Activated CD4-positive, alpha-beta T cell treated with anti-CD3 and anti-CD28 coated beads, Interleukin-2, amount 50 U/mL, for 16 hours (primary cell): ENCODE data around the gene NDUFAB1.
"Not testable (repeated sequence)": the region's sequence is repeated elsewhere in the genome, so short reads cannot be mapped to it uniquely, and the experiment has no call there.

Experiments
- DNase-seq: peaks from one replicate; pipeline ENCODE4 v3.0.0-alpha.2; 2020

Gene NDUFAB1

DNA sequence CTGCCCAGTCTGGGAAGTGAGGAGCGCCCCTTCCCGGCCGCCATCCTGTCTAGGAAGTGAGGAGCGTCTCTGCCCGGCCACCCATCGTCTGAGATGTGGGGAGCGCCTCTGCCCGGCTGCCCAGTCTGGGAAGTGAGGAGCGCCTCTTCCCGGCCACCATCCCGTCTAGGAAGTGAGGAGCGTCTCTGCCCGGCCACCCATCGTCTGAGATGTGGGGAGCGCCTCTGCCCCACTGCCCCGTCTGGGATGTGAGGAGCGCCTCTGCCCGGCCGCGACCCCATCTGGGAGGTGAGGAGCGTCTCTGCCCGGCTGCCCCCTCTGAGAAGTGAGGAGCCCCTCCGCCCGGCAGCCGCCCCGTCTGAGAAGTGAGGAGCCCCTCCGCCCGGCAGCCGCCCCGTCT is 12.8 kb downstream of the NDUFAB1 start:
- not testable (repeated sequence) for DNase-seq

DNA sequence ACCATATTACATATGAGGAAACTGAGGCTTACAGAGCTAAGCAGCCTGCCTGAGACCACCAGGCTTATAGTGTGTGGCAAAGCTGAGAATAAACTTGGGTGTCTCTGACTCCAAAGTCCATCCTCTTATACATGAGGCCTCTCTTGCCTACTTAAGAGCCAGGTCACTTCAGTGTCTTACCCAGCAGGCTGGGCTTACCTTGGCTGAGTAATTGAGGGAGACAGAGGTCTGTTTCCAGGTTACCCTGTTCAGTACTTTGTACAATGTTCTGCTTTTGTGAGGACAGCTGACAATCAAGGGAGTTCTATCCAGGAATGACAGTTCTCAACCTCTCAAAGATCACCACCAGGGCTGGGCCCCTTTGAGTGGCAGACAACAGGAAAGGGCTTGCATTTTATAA is 14.4 kb downstream of the NDUFAB1 start:
- DNase-seq: no peak

DNA sequence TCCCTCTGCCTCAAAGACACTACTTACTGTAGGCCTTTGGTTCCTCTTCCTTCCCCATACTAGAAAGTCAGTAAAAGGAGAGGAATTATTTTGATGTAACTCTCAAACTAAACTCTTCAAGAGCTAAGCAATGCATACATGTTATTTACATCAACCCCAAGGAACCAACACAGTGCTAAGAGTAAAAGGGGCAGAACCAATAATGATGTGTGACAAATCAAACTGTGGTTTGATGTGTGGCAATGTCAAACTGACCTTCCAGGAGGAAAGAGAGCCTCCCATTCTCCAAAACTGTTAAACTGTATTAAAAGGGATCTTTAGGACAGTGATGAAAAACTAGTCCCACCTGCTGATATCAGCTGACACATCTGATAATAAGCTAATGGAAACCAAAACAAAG is 15.7 kb downstream of the NDUFAB1 start:
- DNase-seq: no peak

DNA sequence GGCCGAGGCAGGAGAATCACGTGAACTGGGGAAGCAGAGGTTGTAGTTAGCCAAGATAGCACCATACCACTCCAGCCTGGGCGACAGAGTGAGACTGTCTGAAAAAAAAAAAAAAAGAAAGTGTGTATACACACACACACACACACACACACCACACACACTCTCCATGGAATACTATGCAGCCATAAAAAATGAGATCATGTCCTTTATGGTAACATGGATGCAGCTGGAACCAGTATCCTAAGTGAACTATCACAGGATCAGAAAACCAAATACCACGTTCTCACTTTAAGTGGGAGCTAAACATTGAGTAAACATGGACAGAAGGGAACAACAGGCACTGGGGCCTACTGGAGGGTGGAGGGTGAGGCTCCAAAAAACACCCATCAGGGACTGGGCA is 16.7 kb downstream of the NDUFAB1 start:
- no peak for DNase-seq

DNA sequence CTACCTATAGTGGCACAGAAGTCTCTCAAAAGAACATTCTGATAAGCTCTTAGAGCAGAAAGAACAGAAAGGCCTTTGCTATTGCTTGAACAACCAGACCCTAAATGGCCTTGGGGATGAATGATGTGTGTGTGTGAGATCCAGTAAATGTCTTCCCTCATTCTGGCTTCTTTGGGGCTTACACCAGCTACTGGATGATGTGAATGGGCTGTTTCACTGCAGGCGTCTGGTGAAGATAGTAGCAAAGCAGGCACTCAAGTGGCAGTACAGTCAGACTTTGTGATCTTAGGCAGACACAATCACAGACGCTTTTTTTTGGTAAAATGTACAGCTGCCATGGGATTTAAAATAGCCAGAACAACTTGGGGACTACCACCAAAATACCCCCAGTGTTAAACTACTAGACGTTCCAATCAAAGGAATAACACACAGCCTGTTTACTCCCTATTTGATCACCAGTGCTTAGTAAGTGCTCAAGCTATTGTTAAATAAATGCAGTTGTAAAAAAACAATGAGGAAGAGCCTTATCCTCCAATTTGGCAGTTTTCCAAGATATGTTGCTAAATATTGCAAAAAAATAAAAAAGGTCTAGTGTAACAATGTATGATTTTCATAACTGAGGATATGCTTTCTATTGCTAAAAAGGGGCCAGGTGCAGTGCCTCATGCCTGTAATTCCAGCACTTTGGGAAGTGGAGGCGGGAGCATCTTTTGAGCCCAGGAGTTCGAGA is 17.9 kb downstream of the NDUFAB1 start:
- DNase-seq: no peak

DNA sequence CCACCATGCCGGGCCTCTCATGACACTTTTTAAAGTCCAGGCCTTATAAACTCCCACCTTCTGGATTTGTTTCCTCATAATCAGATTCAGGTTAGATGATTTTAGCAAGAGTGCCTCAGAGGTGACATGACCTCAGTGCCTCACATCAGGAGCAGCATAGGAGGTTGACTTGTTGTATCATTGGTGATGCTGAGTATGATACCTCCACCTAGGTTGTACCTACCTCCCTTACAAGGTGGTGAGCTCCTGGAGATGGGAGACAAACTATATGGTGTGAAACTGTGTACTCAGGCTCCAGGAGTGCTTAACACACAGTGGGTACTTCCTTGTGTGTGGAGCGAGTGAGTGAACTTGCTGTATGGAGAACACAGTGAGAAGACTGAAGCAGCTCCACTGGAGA is 18.6 kb downstream of the NDUFAB1 start:
- DNase-seq: no peak

DNA sequence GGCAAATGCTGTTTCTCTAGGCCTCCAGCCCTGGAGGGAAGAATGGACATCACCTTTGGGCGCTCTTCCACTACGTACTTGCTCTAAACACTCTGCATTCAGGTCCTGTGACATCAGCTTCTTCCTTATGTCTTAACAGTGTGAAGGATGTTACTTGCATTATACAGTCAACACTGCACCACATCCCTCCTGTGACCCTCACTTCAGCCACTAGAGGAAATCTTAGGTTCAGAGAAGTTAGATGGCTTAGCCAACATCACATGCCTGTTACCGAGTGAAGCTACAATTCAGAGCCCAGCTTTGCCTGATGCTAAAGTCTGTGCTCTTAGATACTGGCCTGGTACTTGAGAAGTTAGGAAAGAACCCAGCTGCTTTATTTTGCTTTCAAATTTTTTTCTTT is 20.3 kb downstream of the NDUFAB1 start:
- DNase-seq: no peak

DNA sequence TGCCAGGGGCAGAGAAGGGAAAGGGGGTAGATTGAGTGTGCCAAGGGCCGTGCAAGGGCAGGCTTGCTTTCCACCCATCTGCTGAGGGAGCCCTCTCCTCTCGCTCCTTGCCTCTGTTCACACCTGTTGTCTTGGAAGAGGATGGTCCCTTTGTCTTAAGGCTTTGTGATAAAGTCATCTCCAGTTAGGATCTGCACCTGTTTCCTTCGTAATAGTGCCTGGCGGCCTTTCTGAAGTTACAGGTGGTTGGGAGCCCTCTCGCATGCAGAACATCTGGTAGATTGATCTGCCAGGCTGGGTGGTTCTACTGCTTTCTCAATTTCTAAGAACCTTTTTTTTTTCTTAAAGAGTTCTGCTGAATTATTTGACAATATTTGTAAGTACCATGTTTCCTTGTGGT is 22.3 kb downstream of the NDUFAB1 start:
- DNase-seq: no peak

DNA sequence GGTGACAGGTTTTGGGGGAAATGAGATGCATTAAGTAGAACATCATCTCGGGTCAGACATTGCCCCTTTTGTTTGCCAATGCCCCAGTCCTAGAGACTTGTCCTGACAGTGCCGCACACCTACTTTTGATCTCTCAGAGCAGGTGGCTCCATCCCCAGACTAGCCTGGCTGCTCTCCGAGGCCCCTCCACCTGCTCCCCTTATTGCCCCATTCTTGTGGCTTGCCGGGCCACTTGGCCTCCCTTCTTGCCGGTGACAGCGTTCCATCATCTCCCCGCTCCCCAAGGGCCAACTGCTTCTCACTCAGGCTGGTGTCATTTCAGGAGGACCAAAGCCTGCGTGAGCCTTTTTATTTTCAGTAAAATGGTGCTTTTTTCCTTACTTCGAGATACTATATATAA is 23.7 kb downstream of the NDUFAB1 start:
- DNase-seq: no peak

DNA sequence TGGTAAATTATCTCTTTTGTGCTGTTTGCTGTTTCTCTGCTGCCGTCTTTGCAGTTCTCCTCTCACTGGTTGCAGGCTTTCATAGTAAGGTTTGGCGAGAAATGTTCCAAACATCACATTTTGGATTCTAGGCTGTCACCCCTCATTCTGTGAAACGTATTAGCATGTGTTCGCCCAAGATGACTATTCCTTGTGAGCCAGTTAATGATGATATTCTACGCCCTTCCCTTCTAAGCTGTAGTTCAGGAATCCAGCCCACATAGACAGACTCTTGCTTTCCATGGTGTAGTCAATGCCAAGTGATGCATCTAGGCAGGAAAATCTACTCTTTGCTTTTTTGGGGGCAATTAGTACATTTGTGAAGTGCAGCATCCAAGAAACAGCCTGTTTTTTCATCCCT is 24.2 kb downstream of the NDUFAB1 start:
- DNase-seq: no peak

DNA sequence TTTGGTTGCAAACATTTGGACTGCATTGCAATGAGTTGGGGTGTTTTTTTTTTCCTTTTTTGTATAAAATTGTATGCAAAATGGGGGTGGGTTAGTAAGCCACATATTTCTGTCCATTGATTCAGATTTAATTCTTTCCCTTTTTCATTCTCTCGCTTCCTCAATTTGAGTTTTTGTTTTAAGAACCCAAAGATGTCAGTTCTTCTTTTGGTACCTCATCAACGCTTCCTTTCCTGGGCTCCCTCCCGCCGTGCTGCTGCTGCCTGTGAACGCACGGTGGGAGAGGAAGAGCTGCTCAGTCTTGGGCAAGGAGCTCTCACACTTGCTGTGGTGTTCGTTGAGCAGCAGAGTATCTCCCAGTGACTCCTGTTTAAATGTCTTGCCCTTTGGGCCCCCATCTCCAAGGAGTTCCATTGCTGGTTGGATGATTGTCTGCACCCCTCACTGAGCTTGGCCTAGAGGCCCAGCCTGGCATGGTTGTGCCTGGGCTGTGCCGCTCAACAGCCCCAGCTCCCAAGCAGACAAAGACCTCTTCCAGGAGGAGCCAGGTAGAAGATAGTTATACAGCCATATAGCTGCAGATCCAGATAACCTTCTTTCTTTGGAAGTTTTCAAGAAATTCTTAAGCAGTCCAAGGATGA is 25.0 kb downstream of the NDUFAB1 start:
- DNase-seq: no peak

DNA sequence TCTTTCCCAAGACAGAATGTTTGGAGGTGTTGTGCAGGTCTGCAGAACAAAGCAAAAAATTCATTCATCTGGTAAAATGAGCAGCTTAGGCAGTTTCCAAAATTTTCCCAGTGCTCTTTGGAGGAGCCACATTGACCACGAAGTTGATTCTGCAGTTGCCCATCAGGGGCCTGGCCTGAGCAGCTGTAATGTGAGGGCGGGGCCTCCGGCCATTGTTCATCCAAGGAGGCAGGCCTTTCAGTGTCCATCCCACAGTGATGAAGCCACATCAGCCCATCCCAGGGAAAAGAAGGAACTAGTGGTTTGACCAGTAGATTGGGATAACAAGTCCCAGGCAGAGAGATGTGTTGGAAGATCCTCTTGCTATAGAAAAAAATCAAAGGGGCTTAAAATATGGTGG is 28.5 kb downstream of the NDUFAB1 start:
- DNase-seq: no peak

DNA sequence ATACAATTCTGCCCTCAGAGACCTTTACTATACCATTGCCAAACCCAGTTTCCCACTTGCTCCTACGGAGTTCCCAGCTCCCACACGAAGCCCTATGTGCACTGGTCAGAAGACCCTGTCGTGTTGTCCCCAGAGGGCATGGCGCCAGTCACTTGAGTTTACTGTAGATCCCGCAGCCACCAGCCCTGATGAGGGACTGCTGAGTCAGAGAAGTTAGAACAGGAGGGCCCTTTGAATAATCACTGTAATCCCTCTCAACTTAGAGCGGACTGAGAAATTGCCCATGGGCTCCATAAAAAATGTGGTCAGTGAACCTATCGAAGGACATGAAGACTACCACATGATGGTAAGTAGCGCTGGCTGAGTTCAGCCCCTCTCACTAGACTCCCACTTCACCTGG is 29.4 kb downstream of the NDUFAB1 start:
- DNase-seq: no peak

DNA sequence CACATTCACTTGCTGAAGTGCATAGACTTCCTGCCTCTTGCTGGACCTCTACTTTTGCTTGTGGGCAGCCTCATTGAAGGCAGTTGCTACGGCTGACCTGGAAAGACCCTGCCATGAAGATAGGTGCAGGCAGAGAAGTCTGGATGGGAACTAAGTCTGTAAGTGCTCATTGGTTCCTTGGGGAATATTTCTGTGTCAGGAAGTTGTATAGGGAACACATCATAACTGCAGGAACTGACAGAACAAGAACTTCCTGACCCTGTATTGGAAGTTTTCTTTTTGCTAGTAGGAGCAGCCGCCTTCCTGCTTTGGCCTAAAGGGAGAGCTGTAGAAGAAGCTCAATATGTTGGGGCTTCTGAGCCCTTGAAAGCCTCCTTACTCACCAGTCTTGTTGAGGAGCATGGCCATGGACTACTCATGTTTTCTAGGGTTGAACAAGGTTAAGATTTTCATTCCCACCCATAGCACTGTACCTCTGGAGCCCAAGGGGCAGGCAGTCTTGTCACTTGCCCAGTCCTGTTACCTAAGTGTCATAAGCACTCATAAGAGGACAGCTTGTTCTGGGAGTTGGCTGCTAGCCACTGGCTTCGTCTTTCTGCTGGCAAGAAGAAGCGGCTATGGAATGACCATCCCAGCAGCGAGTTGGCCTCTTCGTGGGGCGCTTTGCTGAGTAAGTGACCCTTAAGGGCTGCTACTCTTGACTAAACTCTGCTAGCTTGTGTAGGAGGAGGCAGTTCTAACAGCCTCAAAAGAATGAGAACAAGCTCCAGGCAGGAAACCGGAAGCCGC is 31.3 kb downstream of the NDUFAB1 start:
- no peak for DNase-seq

DNA sequence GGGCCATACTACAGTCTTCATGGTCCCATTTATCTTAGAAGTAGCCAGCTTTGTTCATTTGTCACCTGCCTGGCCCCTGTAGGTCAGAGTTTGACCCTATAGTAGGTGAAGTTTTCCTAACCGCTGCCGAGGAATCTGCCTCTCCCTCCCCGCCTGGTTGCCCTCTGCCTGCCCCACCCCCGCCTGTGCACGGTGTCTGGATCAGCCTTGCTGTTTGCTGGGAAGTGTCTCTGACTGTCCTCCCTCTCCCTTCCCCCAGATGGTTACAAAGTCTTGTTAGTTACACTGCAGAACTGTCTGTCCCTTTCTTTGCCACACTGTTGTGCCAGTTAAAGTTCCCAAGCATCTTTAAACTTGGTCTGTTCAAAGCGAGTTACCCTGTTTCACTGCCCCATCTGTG is 32.9 kb downstream of the NDUFAB1 start:
- DNase-seq: no peak

DNA sequence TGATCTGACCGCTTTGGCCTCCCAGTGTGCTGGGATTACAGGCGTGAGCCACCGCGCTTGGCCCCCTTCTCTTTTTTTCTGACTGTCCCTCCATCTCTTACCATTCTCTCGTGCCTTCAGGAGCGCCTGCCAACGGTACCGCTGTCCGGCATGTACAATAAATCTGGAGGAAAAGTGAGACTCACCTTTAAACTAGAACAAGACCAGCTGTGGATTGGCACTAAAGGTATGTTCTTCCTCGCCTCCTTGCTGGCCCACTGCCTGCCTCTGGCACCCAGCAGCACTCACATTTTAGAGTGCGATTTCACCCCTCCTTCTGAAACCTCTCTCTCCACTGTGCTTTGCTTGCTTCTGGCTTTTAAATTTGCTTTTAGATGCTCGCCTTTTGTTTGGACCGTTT is 33.6 kb downstream of the NDUFAB1 start:
- no peak for DNase-seq

DNA sequence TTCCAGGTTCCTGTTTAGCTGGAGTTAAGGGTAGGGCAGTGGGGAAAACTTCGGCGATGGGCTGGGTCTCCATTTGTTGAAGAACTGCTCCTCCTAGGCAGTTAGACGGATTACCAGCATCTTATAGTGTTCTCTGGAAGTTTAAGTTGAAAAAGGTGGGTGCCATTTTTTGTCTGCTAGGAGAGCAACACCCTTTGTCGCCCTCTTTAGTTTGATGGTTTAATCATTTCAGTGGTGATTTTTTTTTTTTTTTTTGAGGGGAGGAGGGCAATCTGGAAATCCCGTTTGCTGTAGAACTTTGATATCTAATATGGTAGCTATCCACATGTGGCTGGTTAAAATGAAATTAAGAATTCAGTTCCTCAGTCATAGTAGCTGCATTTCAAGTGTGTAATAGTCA is 34.5 kb downstream of the NDUFAB1 start:
- no peak for DNase-seq

DNA sequence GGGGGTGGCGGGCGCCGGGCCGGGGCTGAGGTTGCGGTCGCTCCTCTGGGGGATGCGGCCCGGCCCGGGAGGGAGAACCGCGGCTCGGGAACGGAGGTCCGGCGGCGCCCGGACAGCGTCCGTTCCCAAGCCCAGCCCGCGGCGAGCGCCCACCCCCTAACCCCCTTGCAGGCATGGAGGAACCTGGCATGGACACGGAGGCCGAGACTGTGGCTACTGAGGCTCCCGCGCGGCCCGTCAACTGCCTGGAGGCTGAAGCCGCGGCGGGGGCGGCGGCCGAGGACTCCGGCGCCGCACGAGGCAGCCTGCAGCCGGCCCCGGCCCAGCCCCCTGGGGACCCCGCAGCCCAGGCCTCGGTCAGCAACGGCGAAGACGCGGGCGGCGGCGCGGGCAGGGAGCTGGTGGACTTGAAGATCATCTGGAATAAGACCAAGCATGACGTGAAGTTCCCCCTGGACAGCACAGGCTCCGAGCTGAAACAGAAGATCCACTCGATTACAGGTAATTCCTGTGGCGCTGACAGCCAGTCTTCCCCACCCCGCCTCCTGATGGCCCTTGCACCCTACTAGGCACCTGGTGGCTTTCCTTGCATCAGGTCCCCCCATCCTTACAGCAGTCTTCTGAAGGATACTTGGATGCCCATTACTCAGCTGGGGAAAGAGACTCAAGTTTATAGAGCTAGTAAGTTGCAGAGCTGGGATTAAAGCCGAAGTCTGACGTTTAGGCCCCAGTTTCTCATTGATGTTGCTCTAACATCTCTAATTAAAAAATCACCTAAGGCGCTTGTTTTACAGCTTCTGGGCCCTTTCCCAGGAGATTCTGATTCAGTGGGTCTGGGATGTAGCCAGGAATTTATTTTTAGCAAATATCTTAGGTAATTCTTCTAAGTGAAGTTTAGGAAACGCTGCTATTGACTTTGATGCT is 38.1 kb downstream of the NDUFAB1 start:
- DNase-seq: no peak

DNA sequence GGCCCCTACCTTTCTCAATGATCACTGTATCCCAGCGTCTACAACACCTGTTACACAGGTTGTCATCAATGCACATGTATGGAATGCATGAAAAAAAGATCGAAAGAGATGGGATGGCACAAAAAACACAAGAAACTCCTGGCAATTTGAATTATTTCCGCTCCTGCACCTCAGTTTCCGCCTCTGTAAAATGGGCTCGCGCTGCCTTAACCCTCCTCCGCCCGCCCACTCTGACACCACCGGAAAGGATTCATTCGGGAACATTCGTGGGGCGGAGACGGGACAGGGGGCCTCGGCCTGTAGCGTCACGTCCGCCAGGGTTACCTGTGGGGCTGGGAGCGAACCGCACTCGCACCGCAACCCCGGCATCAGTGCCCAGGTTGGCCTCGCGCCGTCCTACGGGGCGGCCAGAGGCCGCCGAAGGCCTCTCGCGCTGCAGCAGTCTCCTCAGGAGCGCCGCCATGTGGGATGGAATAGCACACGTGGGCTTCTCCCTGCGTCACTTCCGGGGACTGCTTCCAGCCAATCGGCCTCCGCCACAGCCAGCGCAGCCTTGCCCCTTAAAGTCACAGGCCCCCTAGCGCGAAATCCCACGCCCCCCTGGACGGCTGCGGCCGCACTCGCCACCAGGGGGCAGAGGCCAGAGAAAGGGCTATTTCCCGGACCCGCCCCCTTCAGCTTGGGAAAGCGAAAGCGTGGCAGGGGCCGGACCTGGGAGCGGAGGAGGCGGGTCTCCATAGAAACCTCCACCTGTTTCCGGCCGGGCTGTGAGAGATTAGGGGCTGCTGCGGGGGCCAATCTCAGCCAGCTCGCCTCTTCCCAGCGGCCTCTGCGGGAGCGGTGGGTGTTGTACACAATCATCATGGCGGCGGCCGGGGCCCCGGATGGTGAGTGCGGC is 39.0 kb downstream of the NDUFAB1 start, which contains the start of the genes EARS2 and UBFD1:
EARS2 (minus strand) TSS at position 470 of the 898 bp plus-strand sequence; CDS start at position 463, 7 bp downstream.
UBFD1 (plus strand) TSS at position 847 of the 898 bp plus-strand sequence; CDS start at position 863, 16 bp downstream.
- DNase-seq: peak; percentile 98

DNA sequence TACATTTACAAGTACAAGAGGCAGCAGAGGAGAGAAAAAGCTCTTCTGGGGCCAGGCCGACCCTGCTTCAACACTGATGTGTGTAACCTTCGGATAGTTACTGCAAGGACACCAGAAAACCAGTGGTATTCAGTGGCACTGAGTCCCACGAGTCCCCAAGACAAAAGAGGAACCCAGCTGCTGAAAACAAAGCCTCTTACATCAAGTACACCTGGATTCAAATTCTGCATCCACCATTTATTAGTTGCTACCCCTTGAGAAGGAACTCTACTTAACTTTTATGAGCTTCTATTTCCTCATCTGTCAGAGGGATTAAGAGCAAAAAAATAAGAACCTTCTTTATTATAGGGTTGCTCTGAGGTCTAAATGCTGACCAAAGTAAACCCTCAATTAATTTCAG is 41.6 kb downstream of the NDUFAB1 start:
- no peak for DNase-seq

DNA sequence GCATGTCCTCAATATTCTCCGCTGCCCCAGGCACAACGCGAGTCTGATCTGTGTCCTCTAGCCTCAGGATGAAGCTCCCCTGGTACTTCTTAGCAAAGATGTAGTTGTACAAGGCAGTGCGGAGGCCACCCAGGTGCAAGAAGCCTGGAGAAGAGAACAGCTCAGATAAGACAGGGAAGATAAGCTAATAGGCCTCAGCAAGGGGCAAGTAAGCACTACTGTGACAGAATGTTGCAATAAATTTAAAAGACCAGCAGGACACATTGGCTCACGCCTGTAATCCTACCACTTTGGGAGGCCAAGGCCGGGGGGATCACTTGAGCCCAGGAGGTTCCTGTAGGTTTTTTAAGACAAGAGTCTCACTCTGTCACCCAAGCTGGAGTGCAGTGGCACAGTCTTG is 44.0 kb downstream of the NDUFAB1 start:
- DNase-seq: no peak

DNA sequence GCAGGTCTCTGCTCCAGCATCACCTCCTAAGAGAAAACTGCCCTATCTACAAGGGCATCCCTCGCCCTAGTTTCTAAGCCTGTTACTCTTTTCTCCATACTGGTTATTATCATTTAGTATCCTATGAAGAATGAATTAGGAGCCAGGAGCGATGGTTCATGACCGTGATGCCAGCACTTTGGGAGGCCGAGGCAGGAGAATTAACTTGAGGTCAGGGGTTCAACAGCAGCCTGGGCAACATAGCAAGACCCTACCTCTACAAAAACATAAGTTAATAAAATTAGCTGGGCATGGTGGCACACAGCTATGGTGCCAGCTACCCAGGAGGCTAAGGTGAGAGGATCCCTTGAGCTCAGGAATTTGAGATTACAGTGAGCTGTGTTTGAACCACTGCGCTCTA is 46.2 kb downstream of the NDUFAB1 start:
- DNase-seq: no peak
